ENCODE data around the gene UBL4B.
"Not testable (repeated sequence)": the region's sequence is repeated elsewhere in the genome, so short reads cannot be mapped to it uniquely, and the experiment has no call there.

Gene UBL4B

DNA sequence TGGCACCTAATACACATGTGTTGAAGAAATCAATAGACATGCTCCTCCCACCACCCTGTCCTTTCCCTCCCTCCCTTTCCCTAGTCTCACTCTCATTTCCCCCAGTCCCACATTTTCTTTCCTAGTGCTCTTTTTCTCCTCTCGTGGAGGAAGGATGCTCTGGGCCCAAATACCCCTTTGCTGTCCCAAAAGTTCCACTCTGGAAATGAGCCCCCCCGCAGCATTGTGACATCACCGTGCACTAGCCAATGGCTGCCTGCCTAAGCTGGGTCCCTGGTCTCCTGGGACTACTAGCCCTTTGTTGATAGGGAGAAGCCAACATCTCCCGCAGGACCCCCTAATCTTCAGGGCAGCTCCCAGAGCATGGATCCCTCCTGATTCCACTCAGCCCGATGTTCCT, at the start of gene UBL4B:
TSS of gene UBL4B (plus strand) at position 301 of the 400 bp plus-strand sequence. CDS start at position 393, 92 bp downstream.
- no peak for DNase-seq (ENCODE audit: low spot score)

GRCh38 chr1:110062612-110063011, 49.6 kb upstream of the UBL4B start:
- no peak for DNase-seq (ENCODE audit: low spot score)

GRCh38 chr1:110063781-110064180, 48.5 kb upstream of the UBL4B start:
- DNase-seq (ENCODE audit: low spot score): no peak

GRCh38 chr1:110064576-110065337, 47.5 kb upstream of the UBL4B start:
- no peak for DNase-seq (ENCODE audit: low spot score)

DNA sequence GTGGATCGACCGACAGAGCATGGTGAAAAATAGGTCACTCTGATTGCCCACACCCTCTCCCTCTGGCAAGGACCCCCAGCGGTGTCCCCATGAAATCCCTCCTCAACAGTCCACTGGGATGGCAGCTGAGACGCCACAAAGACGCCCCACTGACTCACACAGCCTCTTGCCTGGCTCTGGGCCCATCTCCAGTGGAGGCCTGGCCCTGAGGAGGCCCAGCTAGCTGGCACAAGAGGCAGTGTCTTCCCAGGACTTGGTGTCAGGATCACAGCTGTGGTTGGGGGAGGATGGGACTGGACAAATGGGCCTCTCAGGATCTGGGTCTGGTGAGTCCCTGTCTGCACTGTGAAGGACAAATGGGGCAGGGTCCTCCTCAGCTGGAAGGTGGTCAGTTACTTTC, 46.4 kb upstream of the UBL4B start:
- DNase-seq (ENCODE audit: low spot score): no peak

DNA sequence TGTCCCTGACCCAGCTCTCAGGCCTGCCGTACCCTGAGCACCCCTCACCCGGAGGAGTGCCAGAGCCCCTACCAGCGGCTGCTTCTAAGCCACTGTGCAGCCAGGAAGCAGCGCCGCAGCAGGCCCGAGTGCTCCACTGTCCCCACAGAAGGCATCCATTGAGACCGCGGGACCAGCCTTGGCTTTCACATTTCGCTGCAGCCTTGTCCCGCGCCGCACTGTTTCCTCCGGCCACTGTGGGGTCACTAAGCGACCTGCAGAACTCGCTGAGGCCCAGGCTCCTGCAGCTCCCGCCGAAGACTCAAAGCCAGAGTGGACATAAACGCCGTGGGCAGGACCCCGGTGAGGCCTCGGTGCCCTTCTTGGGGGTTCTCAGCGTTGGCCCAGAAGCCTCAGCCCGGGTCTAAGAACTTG, 44.8 kb upstream of the UBL4B start:
- DNase-seq (ENCODE audit: low spot score): no peak

DNA sequence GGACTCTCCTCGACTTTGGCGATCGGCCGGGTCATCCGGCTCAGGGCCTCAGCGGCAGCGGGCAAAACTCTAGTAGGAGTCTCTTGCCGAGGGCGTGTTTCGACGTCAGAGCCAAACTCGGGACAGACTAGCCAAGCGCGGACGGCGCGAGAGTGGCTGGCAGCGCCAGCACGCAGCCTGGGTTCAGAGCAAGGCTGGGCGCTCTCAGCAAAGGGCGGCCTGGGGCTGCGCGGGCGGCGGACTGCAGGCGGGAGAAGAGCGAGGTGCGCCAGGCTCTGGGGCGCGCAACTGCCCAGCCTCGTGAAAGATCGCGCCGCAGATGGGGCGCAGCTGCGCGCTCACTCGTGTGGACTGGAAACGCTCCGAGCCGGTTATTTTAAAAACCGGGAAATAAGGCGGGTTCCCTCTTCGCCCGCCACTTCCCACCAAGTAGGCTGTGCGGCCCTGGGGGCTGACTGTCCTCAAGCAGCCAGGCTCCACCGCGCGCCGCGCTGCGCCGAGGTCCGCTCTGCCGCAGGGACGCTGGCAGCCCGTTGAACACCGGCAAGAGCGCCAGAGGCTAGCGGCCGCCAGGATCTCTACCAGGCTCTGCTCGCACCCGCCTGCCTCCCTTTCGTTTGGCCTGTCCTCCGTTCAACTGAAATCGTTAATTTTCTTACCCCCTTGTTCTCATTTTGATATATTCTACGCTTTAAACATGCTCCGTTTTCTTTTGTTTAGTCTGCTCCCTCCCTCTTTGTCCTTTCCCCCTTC, 44.2 kb upstream of the UBL4B start:
- no peak for DNase-seq (ENCODE audit: low spot score)

- DNase-seq (ENCODE audit: low spot score): no peak
Observed at GRCh38 chr1:110068646-110069403, 43.4 kb upstream of the UBL4B start.

DNA sequence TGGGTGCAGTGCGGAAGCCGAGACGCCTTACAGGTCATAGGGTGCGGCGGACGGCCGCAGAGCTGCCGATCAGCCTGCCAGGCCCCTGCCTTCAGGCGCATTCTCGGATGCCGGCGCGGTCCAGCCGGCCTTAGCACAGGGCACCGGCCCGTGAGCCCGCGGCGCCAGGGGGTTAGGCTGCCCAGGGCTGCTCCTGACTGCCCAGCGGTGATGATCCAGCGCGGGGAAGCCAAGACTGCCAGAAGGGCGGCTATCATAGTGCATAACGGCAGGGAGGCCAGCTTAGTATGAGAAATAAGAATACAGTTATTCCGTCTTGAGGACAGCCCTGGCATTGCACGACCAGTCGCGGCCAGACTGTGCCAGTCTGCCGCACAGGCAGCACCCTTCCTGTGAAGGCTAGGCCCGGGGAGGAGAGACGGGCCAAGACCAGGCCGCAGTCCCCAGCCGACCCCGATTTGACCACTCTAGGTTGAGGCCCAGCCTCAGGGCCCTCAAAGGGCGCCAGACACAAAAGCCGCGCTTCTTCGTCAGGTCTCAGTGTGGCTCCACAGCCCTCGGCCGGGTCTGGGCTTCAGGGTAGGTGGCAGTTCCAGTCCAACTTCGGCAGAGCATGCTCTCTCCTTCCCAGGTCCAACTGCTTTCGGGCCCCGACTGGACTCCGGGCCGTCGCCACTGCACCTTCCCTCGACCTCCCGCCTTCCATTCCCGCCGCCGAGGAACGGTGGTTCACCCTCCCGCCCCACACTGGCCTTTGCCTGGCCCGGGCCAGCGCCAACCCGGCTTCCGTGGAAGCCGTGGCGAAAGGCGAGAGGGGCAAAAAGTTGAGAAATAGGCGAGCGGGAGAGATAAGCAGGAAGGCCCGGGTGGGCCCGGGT, 42.6 kb upstream of the UBL4B start:
- DNase-seq (ENCODE audit: low spot score): no peak

DNA sequence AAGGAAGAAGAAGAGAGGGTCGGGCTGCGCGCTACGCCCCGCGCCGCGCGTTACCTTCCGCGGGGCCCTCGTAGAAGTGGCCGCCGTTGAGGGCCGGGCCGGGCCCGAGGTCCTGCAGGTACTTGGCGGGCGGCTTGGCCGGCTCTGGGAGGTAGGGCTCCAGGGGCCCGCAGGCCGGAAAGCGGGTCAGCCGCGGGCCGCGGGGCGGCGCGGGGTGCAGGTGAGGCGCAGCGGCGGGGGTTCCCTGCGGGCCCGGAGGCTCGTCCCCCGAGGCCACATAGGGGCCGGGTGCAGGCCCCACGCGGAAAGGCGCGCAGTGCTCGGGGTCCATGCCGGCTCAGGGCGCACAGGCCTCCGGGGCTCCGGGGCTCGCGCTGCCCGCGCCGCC, 42.0 kb upstream of the UBL4B start:
- no peak for DNase-seq (ENCODE audit: low spot score)

GRCh38 chr1:110070671-110071242, 41.5 kb upstream of the UBL4B start, which contains the start of gene ALX3:
ALX3 (minus strand) TSS chr1:110070672; CDS start chr1:110070612, 60 bp downstream.
- DNase-seq (ENCODE audit: low spot score): no peak

DNA sequence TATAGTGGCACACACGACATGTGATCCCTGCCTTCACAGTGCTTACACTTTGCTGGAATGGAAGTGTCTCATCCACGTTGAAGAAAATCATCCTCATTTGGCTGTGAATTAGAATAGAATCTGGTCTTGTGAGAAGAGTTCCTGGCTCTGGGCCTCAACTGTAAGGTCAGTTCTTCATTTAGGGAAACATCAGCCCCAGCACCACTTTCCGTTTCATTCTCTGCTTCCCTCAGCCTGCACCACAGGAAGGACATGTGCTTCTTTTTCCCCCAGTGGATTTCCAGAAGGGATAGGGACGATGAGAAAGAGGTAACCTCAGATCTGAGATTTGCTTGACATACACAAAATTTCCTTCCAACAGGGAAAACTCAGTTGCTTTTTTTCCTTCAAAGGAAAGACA, 38.1 kb upstream of the UBL4B start:
- no peak for DNase-seq (ENCODE audit: low spot score)

DNA sequence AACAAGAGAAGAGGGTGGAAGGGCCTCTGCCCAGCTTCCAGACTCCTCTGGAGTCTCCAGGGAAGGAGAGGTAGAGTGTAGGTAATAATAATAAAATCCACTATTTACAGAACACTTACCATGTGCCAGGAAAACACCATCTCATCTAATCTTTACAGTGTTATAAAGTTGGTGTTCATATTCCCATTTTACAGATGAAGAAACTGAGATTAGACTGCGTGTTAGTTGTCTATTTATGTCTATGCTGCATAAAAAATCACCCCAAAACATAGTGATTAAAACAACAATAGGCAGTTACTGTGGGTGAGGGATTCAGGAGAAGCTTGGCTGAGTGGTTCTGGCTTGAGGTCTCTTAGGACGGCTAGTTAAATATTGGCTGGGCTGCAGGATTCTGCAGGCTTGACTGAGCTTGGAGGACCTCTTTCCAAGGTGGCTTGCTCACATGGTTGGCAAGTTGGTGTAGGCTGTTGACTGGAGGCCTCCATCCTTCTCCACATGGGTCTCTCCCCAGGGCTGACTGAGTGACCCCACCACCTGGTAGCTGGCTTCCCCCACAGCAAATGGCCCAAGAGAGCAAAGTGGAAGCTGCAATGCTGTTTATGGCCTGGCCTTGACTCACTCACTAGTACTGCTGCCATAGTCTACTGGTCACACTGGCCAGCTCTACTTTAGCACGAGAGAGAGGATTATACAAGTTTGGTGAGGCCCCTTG, 35.3 kb upstream of the UBL4B start:
- no peak for DNase-seq (ENCODE audit: low spot score)

DNA sequence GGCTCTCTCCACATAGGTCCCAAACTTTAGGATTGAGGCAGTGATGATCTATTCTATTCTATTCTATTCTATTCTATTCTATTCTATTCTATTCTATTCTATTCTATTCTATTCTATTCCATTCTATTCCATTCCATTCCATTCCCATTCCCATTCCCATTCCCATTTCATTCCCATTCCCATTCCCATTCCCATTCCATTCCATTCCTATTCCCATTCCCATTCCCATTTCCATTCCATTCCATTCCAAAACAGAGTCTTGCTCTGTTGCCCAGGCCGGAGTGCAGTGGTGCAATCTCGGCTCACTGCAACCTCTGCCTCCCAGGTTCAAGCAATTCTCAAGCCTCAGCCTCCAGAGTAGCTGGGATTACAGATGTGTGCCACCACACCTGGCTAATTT, 32.2 kb upstream of the UBL4B start:
- DNase-seq (ENCODE audit: low spot score): not testable (repeated sequence)

- no peak for DNase-seq (ENCODE audit: low spot score)
Observed at GRCh38 chr1:110081061-110081460, 31.2 kb upstream of the UBL4B start.

- DNase-seq (ENCODE audit: low spot score): no peak
Observed at GRCh38 chr1:110082477-110082876, 29.8 kb upstream of the UBL4B start.

GRCh38 chr1:110083061-110083865, 29.0 kb upstream of the UBL4B start:
- no peak for DNase-seq (ENCODE audit: low spot score)

GRCh38 chr1:110083866-110084226, 28.4 kb upstream of the UBL4B start:
- no peak for DNase-seq (ENCODE audit: low spot score)

GRCh38 chr1:110084227-110085078, 27.8 kb upstream of the UBL4B start:
- DNase-seq (ENCODE audit: low spot score): no peak

Data from hematopoietic multipotent progenitor cell treated with erythropoietin and hydrocortisone succinate and interleukin-3 and kit ligand, for 15 days (in vitro differentiated cells).